ENCODE data around the gene ADCY9.

The ADCY9 gene

GRCh38 chr16:3949946-3950342 is 166.3 kb downstream of the ADCY9 start:
- Histone ChIP-seq H3K4me3 (ENCODE audit: low read depth, low read length) (no peak overlapping the region), H3K9me3 (ENCODE audit: control insufficient read depth, insufficient read depth, low read depth, low read length) (no peaks in the 10 kb centered on the region), H3K36me3 (ENCODE audit: control insufficient read depth in 2 of 2, insufficient read depth in 1 of 2, low read length in 2 of 2) (no peaks in the 10 kb centered on the region), H3K27ac (ENCODE audit: extremely low read depth, low read depth, low read length) (no peak overlapping the region), H3K4me1 (ENCODE audit: control insufficient read depth, insufficient read depth, low read length) (no peaks in the 10 kb centered on the region)
- CTCF ChIA-PET, result interaction anchor here (0.8 to 3.4 kb wide), 2 partner anchors 9 to 11 kb away, joined by 4 to 21 read pairs; no protein-coding TSS in a partner anchor
- TF ChIP-seq GFI1B (tag by site-specific recombination; IDR thresholded peaks at IDR 0.05), result no peak
- 0 out of 2 replicates have a peak, but pooled peaks have one; percentile 33 for TF ChIP-seq ZNF366 (tag by site-specific recombination; conservative IDR thresholded peaks at IDR 0.05)
- no peak for TF ChIP-seq ZIC2 (tag by site-specific recombination; IDR thresholded peaks at IDR 0.05)
- POLR2A ChIA-PET, result no interaction called here

DNA sequence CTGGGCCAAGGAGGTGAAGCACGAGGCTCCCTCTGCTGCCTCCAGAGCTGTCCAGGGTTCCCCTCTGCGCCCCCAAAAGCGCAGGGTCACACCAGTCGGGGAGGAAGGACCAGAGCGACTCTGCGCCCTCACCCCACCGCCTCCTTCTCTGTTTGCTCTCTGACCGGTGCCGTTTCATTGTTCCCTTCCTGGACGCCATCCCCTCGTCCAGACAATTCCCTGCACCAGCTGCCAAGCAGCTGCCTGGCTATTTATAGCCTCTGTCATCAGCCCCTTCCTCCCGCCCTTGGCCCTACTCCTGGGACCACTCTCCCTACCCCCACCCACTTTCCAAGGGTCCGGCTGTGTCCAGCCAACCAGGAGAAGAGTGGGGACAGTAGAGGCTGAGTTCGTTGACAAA is 167.0 kb downstream of the ADCY9 start:
- no peaks in the 10 kb centered on the region for H3K4me1 ChIP-seq (ENCODE audit: control insufficient read depth, insufficient read depth, low read length)
- no peaks in the 10 kb centered on the region for H3K9me3 ChIP-seq (ENCODE audit: control insufficient read depth, insufficient read depth, low read depth, low read length)
- POLR2A ChIA-PET, result no interaction called here
- no peak for TF ChIP-seq MEIS1 (CRISPR knock-in tag; IDR thresholded peaks at IDR 0.05; ENCODE audit: borderline replicate concordance)
- 0 out of 2 replicates have a peak, but pooled peaks have one; percentile 18 for TF ChIP-seq ZNF660 (tag by site-specific recombination; IDR thresholded peaks at IDR 0.05)
- no peak for TF ChIP-seq ZFP69B (tag by site-specific recombination; IDR thresholded peaks at IDR 0.05)
- TF ChIP-seq ZNF76 (tag by site-specific recombination; IDR thresholded peaks at IDR 0.05; ENCODE audit: borderline replicate concordance, low read depth), result no peak
- TF ChIP-seq ZNF792 (tag by site-specific recombination; IDR thresholded peaks at IDR 0.05), result no peak
- no peak for TF ChIP-seq ZNF513 (tag by site-specific recombination; IDR thresholded peaks at IDR 0.05)
- CTCF ChIA-PET, result interaction anchor here (3.4 kb wide), 1 partner anchor 10 kb away, joined by 21 read pairs; no protein-coding TSS in a partner anchor
- no peak overlapping the region for H3K4me3 ChIP-seq (ENCODE audit: low read depth, low read length)
- H3K27ac ChIP-seq (ENCODE audit: extremely low read depth, low read depth, low read length), result no peak overlapping the region
- no peaks in the 10 kb centered on the region for H3K36me3 ChIP-seq (ENCODE audit: control insufficient read depth in 2 of 2, insufficient read depth in 1 of 2, low read length in 2 of 2)

GRCh38 chr16:3948378-3948995 is 167.8 kb downstream of the ADCY9 start:
- TF ChIP-seq ZNF626 (tag by site-specific recombination; IDR thresholded peaks at IDR 0.05), result no peak
- TF ChIP-seq ZNF501 (tag by site-specific recombination; IDR thresholded peaks at IDR 0.05), result no peak
- no peak for TF ChIP-seq ZNF843 (tag by site-specific recombination; IDR thresholded peaks at IDR 0.05)
- no peak for TF ChIP-seq ZNF157 (tag by site-specific recombination; IDR thresholded peaks at IDR 0.05)
- TF ChIP-seq ZNF146 (tag by site-specific recombination; IDR thresholded peaks at IDR 0.05), result peak; percentile 86
- no peak for TF ChIP-seq ZNF629 (tag by site-specific recombination; IDR thresholded peaks at IDR 0.05)
- Histone ChIP-seq H3K9me3 (ENCODE audit: control insufficient read depth, insufficient read depth, low read depth, low read length) (no peaks in the 10 kb centered on the region), H3K4me3 (ENCODE audit: low read depth, low read length) (no peak overlapping the region), H3K4me1 (ENCODE audit: control insufficient read depth, insufficient read depth, low read length) (no peaks in the 10 kb centered on the region), H3K36me3 (ENCODE audit: control insufficient read depth in 2 of 2, insufficient read depth in 1 of 2, low read length in 2 of 2) (no peaks in the 10 kb centered on the region), H3K27ac (ENCODE audit: extremely low read depth, low read depth, low read length) (no peak overlapping the region)
- ChIA-PET POLR2A (no interaction called here), CTCF (interaction anchor here (0.6 to 3.4 kb wide), 2 partner anchors 9 to 250 kb away, joined by 3 to 21 read pairs; no protein-coding TSS in a partner anchor)

GRCh38 chr16:3946604-3947180 is 169.6 kb downstream of the ADCY9 start:
- Histone ChIP-seq H3K9me3 (ENCODE audit: control insufficient read depth, insufficient read depth, low read depth, low read length) (no peaks in the 10 kb centered on the region), H3K4me3 (ENCODE audit: low read depth, low read length) (no peak overlapping the region), H3K4me1 (ENCODE audit: control insufficient read depth, insufficient read depth, low read length) (no peaks in the 10 kb centered on the region), H3K36me3 (ENCODE audit: control insufficient read depth in 2 of 2, insufficient read depth in 1 of 2, low read length in 2 of 2) (no peaks in the 10 kb centered on the region), H3K27ac (ENCODE audit: extremely low read depth, low read depth, low read length) (no peak overlapping the region)
- CTCF ChIA-PET, result no interaction called here
- TF ChIP-seq ZNF830 (tag by site-specific recombination; IDR thresholded peaks at IDR 0.05; ENCODE audit: low read depth), result no peak
- TF ChIP-seq ZNF366 (tag by site-specific recombination; conservative IDR thresholded peaks at IDR 0.05), result no peak
- TF ChIP-seq ZNF169 (tag by site-specific recombination; IDR thresholded peaks at IDR 0.05), result no peak
- no peak for TF ChIP-seq ZNF292 (tag by site-specific recombination; IDR thresholded peaks at IDR 0.05; ENCODE audit: borderline replicate concordance, low read depth)
- no peak for TF ChIP-seq SP7 (tag by site-specific recombination; IDR thresholded peaks at IDR 0.05)
- no peak for TF ChIP-seq ZNF274 (IDR thresholded peaks at IDR 0.05; ENCODE audit: low read length)
- no peak for TF ChIP-seq ZNF274 (tag by site-specific recombination; IDR thresholded peaks at IDR 0.05; ENCODE audit: borderline replicate concordance)
- POLR2A ChIA-PET, result no interaction called here
